HG02763 (cell line): ENCODE data around the gene SPOCK2.
"Not testable (repeated sequence)": the region's sequence is repeated elsewhere in the genome, so short reads cannot be mapped to it uniquely, and the experiment has no call there.

Source experiments
- ATAC-seq: cut with Tn5 transposase; IDR thresholded peaks from one replicate; pipeline ENCODE4 v1.9.1; 2021; ENCODE audit warnings: mild to moderate bottlenecking, moderate library complexity; ENCODE audit not compliant: unreplicated experiment

Gene SPOCK2

GRCh38 chr10:72108004-72108370 is 19.6 kb upstream of the SPOCK2 start:
- ATAC-seq = not testable (repeated sequence)

GRCh38 chr10:72107325-72108003 is 19.1 kb upstream of the SPOCK2 start:
- ATAC-seq = no peak

GRCh38 chr10:72106896-72107295 is 18.5 kb upstream of the SPOCK2 start:
- ATAC-seq = no peak

GRCh38 chr10:72106154-72106849 is 18.0 kb upstream of the SPOCK2 start:
- ATAC-seq = no peak

- no peak for ATAC-seq
These were observed 17.4 kb upstream of the SPOCK2 start for GRCh38 chr10:72105710-72106109.

GRCh38 chr10:72105098-72105475 is 16.7 kb upstream of the SPOCK2 start:
- ATAC-seq = no peak

GRCh38 chr10:72104472-72105097 is 16.2 kb upstream of the SPOCK2 start:
- ATAC-seq = no peak

GRCh38 chr10:72099600-72099921 is 11.2 kb upstream of the SPOCK2 start:
- no peak for ATAC-seq

- no peak for ATAC-seq
These were observed 10.7 kb upstream of the SPOCK2 start for GRCh38 chr10:72098836-72099599.

GRCh38 chr10:72098301-72098835 is 10.0 kb upstream of the SPOCK2 start:
- ATAC-seq = no peak

- no peak for ATAC-seq
These were observed 9.3 kb upstream of the SPOCK2 start for GRCh38 chr10:72097448-72098300.

GRCh38 chr10:72096115-72097000 is 8.0 kb upstream of the SPOCK2 start:
- ATAC-seq = no peak

- ATAC-seq = no peak
These were observed 6.8 kb upstream of the SPOCK2 start for GRCh38 chr10:72095195-72095594.

- ATAC-seq = no peak
These were observed 6.2 kb upstream of the SPOCK2 start for GRCh38 chr10:72094574-72094973.

GRCh38 chr10:72093450-72093849 is 5.1 kb upstream of the SPOCK2 start:
- ATAC-seq = no peak

- no peak for ATAC-seq
These were observed 4.6 kb upstream of the SPOCK2 start for GRCh38 chr10:72092987-72093386.

- no peak for ATAC-seq
These were observed 4.0 kb upstream of the SPOCK2 start for GRCh38 chr10:72092171-72092924.

GRCh38 chr10:72090326-72090725 is 2.0 kb upstream of the SPOCK2 start:
- ATAC-seq = no peak

GRCh38 chr10:72089618-72090017 is 1.3 kb upstream of the SPOCK2 start:
- ATAC-seq = no peak
